Ovary (tissue), 3 donors: Measurements from ENCODE around the gene EXTL1.
A peak's percentile ranks its signal among the peaks of the same experiment; 100 is the strongest.

Source experiments
- EP300 ChIP-seq: sonication (generic); formaldehyde crosslinking; IDR thresholded peaks from one replicate; pipeline ENCODE4 v1.6.1; 2017; ENCODE audit warnings: antibody characterized with exemption
- POLR2A ChIP-seq: fragments of 450-650 bp; IDR thresholded peaks from one replicate; pipeline ENCODE4 v1.6.1; 2017; ENCODE audit warnings: antibody characterized with exemption, mild to moderate bottlenecking, moderate library complexity
- TF ChIP-seq, protein P1 (sequence below), 3 donors: fragments of 450-650 bp in 2 of 3; fragments of 200-600 bp in 1 of 3; IDR thresholded peaks; one replicate each; pipeline versions ENCODE4 v1.5.1 to v1.8.0; 2016 to 2022; ENCODE audit warnings: antibody characterized with exemption in 3 of 3, mild to moderate bottlenecking in 1 of 3
- donor health status: DM: no; HTN: no; CAD: no.

DNA sequence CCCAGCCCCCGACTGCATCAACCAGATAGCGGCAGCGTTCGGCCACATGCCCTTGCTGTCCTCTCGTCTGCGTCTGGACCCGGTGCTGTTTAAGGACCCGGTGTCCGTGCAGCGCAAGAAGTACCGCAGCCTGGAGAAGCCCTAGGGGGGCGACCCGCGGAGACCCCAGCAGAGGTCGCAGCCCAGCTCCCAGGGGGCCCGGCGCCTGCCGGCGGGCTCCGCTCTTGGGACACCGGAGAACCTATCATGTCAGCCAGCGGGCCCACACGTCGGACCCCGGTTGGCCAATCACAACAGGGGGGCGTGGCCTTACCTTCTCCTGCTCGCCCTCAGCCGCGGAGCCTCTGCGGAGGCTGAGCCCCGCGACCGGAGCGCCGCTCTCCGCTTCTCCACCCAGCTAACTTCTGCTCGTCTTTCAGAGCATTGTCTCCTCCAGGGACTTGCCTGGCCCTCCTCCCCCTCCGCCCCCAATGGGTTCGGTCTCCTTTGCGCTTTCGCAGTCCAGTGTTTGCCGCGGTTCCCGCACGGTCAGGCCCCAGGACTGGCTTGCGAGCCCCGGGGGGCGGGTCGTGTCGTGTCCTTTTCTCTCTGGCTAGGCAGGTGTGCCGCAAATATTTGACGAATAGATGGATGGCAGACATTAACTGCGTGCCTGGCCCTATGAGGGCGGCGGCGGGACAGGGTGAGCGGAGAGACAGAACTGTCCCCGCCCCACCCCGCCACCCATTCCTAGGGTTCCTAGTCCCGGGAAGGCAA lies 13.8 kb downstream of the EXTL1 start:
- TF ChIP-seq EP300 (no peak), POLR2A (peak; percentile 75)
- TF ChIP-seq, protein P1, sequence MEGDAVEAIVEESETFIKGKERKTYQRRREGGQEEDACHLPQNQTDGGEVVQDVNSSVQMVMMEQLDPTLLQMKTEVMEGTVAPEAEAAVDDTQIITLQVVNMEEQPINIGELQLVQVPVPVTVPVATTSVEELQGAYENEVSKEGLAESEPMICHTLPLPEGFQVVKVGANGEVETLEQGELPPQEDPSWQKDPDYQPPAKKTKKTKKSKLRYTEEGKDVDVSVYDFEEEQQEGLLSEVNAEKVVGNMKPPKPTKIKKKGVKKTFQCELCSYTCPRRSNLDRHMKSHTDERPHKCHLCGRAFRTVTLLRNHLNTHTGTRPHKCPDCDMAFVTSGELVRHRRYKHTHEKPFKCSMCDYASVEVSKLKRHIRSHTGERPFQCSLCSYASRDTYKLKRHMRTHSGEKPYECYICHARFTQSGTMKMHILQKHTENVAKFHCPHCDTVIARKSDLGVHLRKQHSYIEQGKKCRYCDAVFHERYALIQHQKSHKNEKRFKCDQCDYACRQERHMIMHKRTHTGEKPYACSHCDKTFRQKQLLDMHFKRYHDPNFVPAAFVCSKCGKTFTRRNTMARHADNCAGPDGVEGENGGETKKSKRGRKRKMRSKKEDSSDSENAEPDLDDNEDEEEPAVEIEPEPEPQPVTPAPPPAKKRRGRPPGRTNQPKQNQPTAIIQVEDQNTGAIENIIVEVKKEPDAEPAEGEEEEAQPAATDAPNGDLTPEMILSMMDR (IDR thresholded peaks at IDR 0.05), result no peak
